B cell (primary cell): ENCODE results near the gene PNISR.

Experiments
- EZH2 ChIP-seq: IDR thresholded peaks from 2 replicates; pipeline ENCODE4 v1.6.1; 2012; ENCODE audit warnings: borderline replicate concordance, low read depth, mild to moderate bottlenecking, moderate library complexity, low read length; ENCODE audit not compliant: insufficient read depth, poor library complexity, severe bottlenecking
- TF ChIP-seq, protein P1 (sequence below): fragments of 200-600 bp; IDR thresholded peaks from one replicate; pipeline ENCODE4 v1.8.0; 2022; ENCODE audit warnings: antibody characterized with exemption, mild to moderate bottlenecking

DNA sequence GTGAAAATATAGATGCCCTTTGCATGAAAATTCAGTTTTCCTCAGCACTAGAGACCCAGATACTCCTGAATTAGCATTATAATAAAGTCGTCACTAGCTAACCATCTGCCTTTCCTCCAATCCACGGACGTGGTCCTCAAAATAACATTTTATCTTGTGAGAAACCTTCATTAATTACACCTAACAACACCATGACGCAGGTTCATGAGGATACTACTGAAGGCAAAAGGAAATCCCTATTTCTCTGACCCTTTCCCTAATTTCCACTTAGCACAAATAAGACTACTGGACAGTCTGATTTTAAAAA lies 1.3 kb upstream of the PNISR start:
- TF ChIP-seq, protein P1, sequence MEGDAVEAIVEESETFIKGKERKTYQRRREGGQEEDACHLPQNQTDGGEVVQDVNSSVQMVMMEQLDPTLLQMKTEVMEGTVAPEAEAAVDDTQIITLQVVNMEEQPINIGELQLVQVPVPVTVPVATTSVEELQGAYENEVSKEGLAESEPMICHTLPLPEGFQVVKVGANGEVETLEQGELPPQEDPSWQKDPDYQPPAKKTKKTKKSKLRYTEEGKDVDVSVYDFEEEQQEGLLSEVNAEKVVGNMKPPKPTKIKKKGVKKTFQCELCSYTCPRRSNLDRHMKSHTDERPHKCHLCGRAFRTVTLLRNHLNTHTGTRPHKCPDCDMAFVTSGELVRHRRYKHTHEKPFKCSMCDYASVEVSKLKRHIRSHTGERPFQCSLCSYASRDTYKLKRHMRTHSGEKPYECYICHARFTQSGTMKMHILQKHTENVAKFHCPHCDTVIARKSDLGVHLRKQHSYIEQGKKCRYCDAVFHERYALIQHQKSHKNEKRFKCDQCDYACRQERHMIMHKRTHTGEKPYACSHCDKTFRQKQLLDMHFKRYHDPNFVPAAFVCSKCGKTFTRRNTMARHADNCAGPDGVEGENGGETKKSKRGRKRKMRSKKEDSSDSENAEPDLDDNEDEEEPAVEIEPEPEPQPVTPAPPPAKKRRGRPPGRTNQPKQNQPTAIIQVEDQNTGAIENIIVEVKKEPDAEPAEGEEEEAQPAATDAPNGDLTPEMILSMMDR, result no peak
- no peak for TF ChIP-seq EZH2
